SK-N-SH (cell line): ENCODE measurements around the gene UPF2. TPM values are rescaled to one million over a fixed set of nuclear protein-coding genes. Genes with fewer than 3 reads are reported as not detected.

ENCODE experiments used
- CTCF ChIA-PET: fragments of 300-600, 350-600 bp; formaldehyde crosslinking; extraction: SDS; loops from one replicate; lab custom pipeline; 2021; lab: Yijun Ruan, JAX
- POLR2A ChIA-PET: fragments of 350-600 bp; sonication (Branson Sonifier 250); formaldehyde crosslinking; extraction: SDS; loops from one replicate; lab custom pipeline; 2020; ENCODE audit warnings: antibody characterized with exemption, inconsistent platforms; lab: Yijun Ruan, JAX
- DNase-seq: peaks from one replicate; pipeline ENCODE4 v3.0.0; 2012
- H2AFZ ChIP-seq: fragments of 200-600 bp; sonication (generic); 2 replicates; pipeline ENCODE4 v1.8.1; 2016; ENCODE audit warnings: antibody characterized with exemption, mild to moderate bottlenecking, low read depth
- H3F3A ChIP-seq: fragments of 200-600 bp; sonication (generic); replicated peaks from 2 replicates; pipeline ENCODE3; 2016; ENCODE audit warnings: antibody characterized with exemption, mild to moderate bottlenecking; ENCODE audit not compliant: insufficient read depth
- H3K27ac ChIP-seq, 2 experiments: fragments of 200-500 bp in 1 of 2; fragments of 200-600 bp in 1 of 2; sonication (Bioruptor generic) in 1 of 2; sonication (generic), shearing (Covaris generic) in 1 of 2; 2 replicates each; pipeline versions ENCODE4 v1.5.1 to v1.6.1; 2014 to 2016; ENCODE audit warnings: low read depth in 2 of 2, inconsistent platforms in 1 of 2, low read length in 1 of 2, mild to moderate bottlenecking in 1 of 2, mixed read lengths in 1 of 2
- H3K27me3 ChIP-seq: fragments of 200-600 bp; sonication (generic), shearing (Covaris generic); 2 replicates; pipeline ENCODE4 v1.6.1; 2016; ENCODE audit warnings: mixed run types; ENCODE audit not compliant: insufficient read depth
- H3K36me3 ChIP-seq, 2 experiments: fragments of 200-500 bp in 1 of 2; fragments of 200-600 bp in 1 of 2; sonication (Bioruptor generic) in 1 of 2; sonication (generic) in 1 of 2; replicated peaks in 1 of 2; 2 replicates each; pipeline versions ENCODE3 to v1.5.1; 2014 to 2016; ENCODE audit warnings: low read length in 1 of 2, mild to moderate bottlenecking in 1 of 2; ENCODE audit not compliant: insufficient read depth in 2 of 2, control insufficient read depth in 1 of 2
- H3K4me1 ChIP-seq, 2 experiments: fragments of 200-500 bp in 1 of 2; fragments of 200-600 bp in 1 of 2; sonication (Bioruptor generic) in 1 of 2; sonication (generic), shearing (Covaris generic) in 1 of 2; 2 replicates each; pipeline versions ENCODE4 v1.5.1 to v1.6.1; 2014 to 2016; ENCODE audit warnings: low read depth in 1 of 2, low read length in 1 of 2, mixed run types in 1 of 2; ENCODE audit not compliant: insufficient read depth in 2 of 2, control insufficient read depth in 1 of 2
- H3K4me2 ChIP-seq: fragments of 200-600 bp; sonication (generic), shearing (Covaris generic); 2 replicates; pipeline ENCODE4 v1.6.1; 2017; ENCODE audit warnings: mixed run types
- H3K4me3 ChIP-seq, 2 experiments: fragments of 200-500 bp in 1 of 2; fragments of 200-600 bp in 1 of 2; sonication (Bioruptor generic) in 1 of 2; sonication (generic), shearing (Covaris generic) in 1 of 2; 2 replicates each; pipeline versions ENCODE4 v1.5.1 to v1.8.1; 2014 to 2016; ENCODE audit warnings: low read depth in 2 of 2, inconsistent platforms in 1 of 2, low read length in 1 of 2, mild to moderate bottlenecking in 1 of 2, mixed read lengths in 1 of 2, moderate library complexity in 1 of 2
- H3K79me2 ChIP-seq: fragments of 200-600 bp; sonication (generic); 2 replicates; pipeline ENCODE4 v1.8.1; 2017; ENCODE audit warnings: mild to moderate bottlenecking; ENCODE audit not compliant: insufficient read depth
- H3K9ac ChIP-seq: fragments of 200-600 bp; sonication (generic); 2 replicates; pipeline ENCODE4 v1.6.1; 2017; ENCODE audit warnings: mixed run types
- H3K9me2 ChIP-seq: fragments of 200-600 bp; sonication (generic); 2 replicates; pipeline ENCODE4 v1.6.1; 2017; ENCODE audit warnings: mixed run types
- H3K9me3 ChIP-seq: fragments of 200-600 bp; sonication (generic); 2 replicates; pipeline ENCODE4 v1.6.1; 2017; ENCODE audit warnings: mixed run types, mild to moderate bottlenecking, moderate library complexity
- H4K20me1 ChIP-seq: fragments of 200-600 bp; sonication (generic); 2 replicates; pipeline ENCODE4 v1.6.1; 2017; ENCODE audit warnings: mild to moderate bottlenecking, mixed run types; ENCODE audit not compliant: insufficient read depth
- RCOR1 ChIP-seq: fragments of 150-350 bp; IDR thresholded peaks from 2 replicates; pipeline ENCODE4 v1.6.1; 2017; ENCODE audit warnings: antibody characterized with exemption, low read length
- USF1 ChIP-seq: IDR thresholded peaks from 2 replicates; pipeline ENCODE4 v1.4.0; 2012; ENCODE audit warnings: low read depth, borderline replicate concordance
- WGBS: methylation state at CpG from one replicate; pipeline ENCODE4 v1.1.6; 2017; ENCODE audit warnings: low lambda C conversion rate; 5-methylcytosine and 5-hydroxymethylcytosine counted together
- polyA plus RNA-seq, 3 experiments: library from polyadenylated mRNA; depleted of rRNA; stranded (reverse); fragments of >200 nt; gene quantifications; 2 replicates each; pipeline ENCODE4 v1.2.3, GENCODE V29; 2012
- small RNA-seq, 7 experiments: library from RNA; depleted of rRNA; stranded (forward); fragments of <200 nt; gene quantifications; one replicate each; pipeline ENCODE3, GENCODE V24; 2012
- TF ChIP-seq, protein P1 (sequence below): IDR thresholded peaks from 2 replicates; pipeline ENCODE4 v1.4.0; 2012; ENCODE audit warnings: low read depth
- TF ChIP-seq, protein P2 (sequence below): IDR thresholded peaks from 2 replicates; pipeline ENCODE4; 2012

The UPF2 gene
- polyA plus RNA-seq, 1 of the 3 experiments (the other 2 are of a cell fraction), result 4.7 TPM

DNA sequence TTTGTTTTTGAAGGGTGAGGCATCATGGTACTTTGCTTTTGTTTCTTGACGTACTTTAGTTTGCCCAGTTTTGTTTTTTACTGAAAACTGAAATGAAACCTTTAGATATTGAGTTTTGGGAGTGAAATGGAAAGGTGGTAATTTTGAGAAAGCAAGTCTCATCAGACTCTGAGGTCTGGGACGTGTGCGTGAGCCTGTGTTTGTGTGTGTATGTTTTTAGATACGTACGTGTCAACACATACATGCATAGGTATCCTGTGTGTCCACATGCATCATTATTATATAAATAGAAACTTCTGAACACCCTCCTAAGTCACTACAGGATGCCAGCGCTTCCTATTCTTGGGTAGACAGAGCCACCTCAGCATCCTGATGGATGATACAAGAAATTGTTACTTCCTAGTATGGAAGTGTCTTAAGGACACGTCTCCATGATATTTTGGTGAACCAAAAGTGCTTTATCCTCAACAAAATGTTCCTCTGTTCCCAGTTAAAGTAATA is 171.7 kb downstream of the UPF2 start (continued):
- TF ChIP-seq, protein P1, sequence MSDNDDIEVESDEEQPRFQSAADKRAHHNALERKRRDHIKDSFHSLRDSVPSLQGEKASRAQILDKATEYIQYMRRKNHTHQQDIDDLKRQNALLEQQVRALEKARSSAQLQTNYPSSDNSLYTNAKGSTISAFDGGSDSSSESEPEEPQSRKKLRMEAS, result no peak

DNA sequence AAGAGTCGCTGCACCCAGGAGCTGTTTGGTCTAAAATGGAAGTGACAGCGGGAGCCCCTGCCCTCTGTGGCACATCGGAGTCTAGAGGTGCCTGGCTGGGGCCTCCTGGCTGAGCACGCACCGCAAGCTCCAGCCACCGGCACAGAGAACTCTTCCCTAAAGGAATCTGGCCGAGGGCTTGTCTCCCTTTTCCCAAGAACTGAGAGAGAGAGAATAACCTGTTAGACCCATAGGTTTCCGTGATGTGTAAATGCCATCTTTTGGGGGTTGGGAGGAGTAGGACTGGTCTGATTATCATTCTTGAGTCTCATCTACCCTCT is 172.2 kb downstream of the UPF2 start:
- no peak overlapping the region for H3K4me2 ChIP-seq

More for the DNA sequence above, 172.2 kb downstream of the UPF2 start:
- Histone ChIP-seq H2AFZ (no peak overlapping the region), H3K36me3 (no peaks in the 10 kb centered on the region), H4K20me1 (no peaks in the 10 kb centered on the region), H3K79me2 (no peaks in the 10 kb centered on the region), H3K27ac (no peak overlapping the region), H3F3A (no peaks in the 10 kb centered on the region), H3K4me1 (peaks cover 0 to 5% of the 10 kb centered on the region in 2 experiments; a peak in 2 of 4 replicates), H3K9ac (no peak overlapping the region), H3K4me3 (no peak overlapping the region), H3K9me2 (no peaks in the 10 kb centered on the region), H3K9me3 (no peaks in the 10 kb centered on the region), H3K27me3 (no peaks in the 10 kb centered on the region)
- TF ChIP-seq RCOR1 (no peak), USF1 (no peak)
- TF ChIP-seq, protein P2, sequence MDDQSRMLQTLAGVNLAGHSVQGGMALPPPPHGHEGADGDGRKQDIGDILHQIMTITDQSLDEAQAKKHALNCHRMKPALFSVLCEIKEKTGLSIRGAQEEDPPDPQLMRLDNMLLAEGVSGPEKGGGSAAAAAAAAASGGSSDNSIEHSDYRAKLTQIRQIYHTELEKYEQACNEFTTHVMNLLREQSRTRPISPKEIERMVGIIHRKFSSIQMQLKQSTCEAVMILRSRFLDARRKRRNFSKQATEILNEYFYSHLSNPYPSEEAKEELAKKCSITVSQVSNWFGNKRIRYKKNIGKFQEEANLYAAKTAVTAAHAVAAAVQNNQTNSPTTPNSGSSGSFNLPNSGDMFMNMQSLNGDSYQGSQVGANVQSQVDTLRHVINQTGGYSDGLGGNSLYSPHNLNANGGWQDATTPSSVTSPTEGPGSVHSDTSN, result no peak
- POLR2A ChIA-PET, result no interaction called here
- CTCF ChIA-PET, result interaction anchor here (1.2 kb wide), 1 partner anchor 116 kb away, joined by 5 read pairs; no protein-coding TSS in a partner anchor
- DNase-seq, result no peak
- 86% methylated on average over 5 of the region's 8 CpGs for WGBS

Small RNA genes within 50 kb of the gene (small RNA-seq; reads per million reads assigned to genes)
- gene RNU6-1095P, result 0 reads per million in 7 experiments

Other genes with a start within 250 kb of the UPF2 start
- gene PROSER2, start 219.5 kb downstream of the UPF2 start, polyA plus RNA-seq (2012; rRNA removed), result 0.86 and 0.95 TPM in 2 replicates
- 17.7 and 24.2 TPM in 2 replicates for gene DHTKD1, start 26.1 kb upstream of the UPF2 start, polyA plus RNA-seq (2012; rRNA removed)
- 11.9 and 18.9 TPM in 2 replicates for gene SEC61A2, start 86.9 kb upstream of the UPF2 start, polyA plus RNA-seq (2012; rRNA removed)
- gene NUDT5, start 153.1 kb upstream of the UPF2 start, polyA plus RNA-seq (2012; rRNA removed), result 61.2 and 70.7 TPM in 2 replicates
- 139 and 141 TPM in 2 replicates for gene CDC123, start 153.4 kb upstream of the UPF2 start, polyA plus RNA-seq (2012; rRNA removed)